ENCODE data around the gene MAP2K7.

DNA sequence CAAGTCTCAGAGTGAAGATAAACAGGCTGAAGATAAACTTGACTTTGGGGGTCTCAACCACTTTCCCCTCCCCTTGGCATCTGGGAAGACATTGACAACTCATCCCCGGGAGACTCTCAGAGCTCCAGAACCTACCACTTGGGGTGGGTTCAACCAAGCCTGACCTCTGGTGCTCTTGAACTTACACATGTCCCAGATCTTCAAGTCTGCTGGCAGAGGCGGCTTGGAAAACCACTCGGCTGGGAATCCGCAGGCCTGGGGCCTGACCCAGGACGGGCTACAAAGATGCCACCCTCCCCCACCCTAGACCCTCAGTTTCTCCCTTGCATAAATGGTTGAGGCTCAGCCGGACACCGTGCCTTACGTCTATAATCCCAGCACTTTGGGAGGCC lies 14.9 kb upstream of the MAP2K7 start:
- TF ChIP-seq, protein P1, sequence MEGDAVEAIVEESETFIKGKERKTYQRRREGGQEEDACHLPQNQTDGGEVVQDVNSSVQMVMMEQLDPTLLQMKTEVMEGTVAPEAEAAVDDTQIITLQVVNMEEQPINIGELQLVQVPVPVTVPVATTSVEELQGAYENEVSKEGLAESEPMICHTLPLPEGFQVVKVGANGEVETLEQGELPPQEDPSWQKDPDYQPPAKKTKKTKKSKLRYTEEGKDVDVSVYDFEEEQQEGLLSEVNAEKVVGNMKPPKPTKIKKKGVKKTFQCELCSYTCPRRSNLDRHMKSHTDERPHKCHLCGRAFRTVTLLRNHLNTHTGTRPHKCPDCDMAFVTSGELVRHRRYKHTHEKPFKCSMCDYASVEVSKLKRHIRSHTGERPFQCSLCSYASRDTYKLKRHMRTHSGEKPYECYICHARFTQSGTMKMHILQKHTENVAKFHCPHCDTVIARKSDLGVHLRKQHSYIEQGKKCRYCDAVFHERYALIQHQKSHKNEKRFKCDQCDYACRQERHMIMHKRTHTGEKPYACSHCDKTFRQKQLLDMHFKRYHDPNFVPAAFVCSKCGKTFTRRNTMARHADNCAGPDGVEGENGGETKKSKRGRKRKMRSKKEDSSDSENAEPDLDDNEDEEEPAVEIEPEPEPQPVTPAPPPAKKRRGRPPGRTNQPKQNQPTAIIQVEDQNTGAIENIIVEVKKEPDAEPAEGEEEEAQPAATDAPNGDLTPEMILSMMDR (optimal IDR thresholded peaks at IDR 0.05 in 1 of 3, IDR thresholded peaks at IDR 0.05 in 1 of 3, conservative IDR thresholded peaks at IDR 0.05 in 1 of 3; ENCODE audit: extremely low read depth in 1 of 3, insufficient read depth in 2 of 3, low read length in 3 of 3), result no peak
- TF ChIP-seq EZH2 (IDR thresholded peaks at IDR 0.05; ENCODE audit: low read length), result no peak
